SH-SY5Y (cell line): ENCODE results near the gene EPAS1.

ENCODE experiments used
- GATA2 ChIP-seq: IDR thresholded peaks from 2 replicates; pipeline ENCODE4 v1.6.1; 2011; ENCODE audit warnings: mild to moderate bottlenecking, low read depth, low read length
- GATA3 ChIP-seq: IDR thresholded peaks from 2 replicates; pipeline ENCODE4 v1.6.1; 2011; ENCODE audit warnings: low read depth, mild to moderate bottlenecking, low read length, moderate library complexity

DNA sequence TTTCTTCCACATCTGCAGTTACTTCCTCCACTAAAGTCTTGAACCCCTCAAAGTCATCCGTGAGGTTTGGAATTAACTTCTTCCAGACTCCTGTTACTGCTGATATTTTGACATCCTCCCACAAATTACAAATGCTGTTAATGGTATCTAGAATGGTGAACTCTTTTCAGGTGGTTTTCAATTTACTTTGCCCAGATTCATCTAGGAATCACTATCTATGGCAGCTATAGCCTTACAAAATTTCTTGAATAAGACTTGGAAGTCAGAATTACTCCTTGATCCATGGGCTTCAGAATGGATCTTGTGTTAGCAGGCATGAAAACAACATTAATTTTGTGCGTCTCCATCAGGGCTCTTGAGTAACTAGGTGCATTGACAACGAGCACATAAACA, 19.9 kb downstream of the EPAS1 start:
- TF ChIP-seq GATA3 (no peak), GATA2 (no peak)
